ENCODE results near the gene HPX. TPM values are rescaled to one million over a fixed set of nuclear protein-coding genes. Genes with fewer than 3 reads are reported as not detected.

The HPX gene
- total RNA-seq, 2 donors from 2014 or later = 3.9 to 6.0 TPM

DNA sequence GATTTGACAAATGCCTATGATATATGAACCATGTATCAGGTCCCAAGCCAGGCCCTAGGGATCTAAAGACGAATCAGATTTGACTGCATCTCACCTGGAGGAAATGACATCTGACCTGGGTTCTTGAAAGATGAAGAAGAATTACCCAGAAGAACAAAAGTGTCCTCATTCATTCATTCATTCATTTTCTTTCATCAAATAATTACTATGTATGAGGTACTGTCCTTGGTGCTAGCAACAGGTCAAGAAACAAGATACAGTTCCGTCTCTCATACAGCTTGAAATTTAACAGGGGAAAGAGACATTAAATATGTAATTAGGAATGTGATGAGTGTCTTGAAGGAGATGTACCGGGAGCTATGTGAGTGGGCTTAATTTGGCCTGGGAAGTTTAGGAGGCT, 20.1 kb downstream of the HPX start:
- Histone ChIP-seq H3K36me3 (ENCODE audit: control insufficient read depth, insufficient read depth, low read length) (no peaks in the 10 kb centered on the region), H3K9ac (ENCODE audit: extremely low read depth, low read length, poor library complexity, severe bottlenecking) (no peak overlapping the region), H3K27ac (ENCODE audit: low read depth, low read length) (no peak overlapping the region), H3K4me3 (ENCODE audit: low read length) (no peak overlapping the region), H3K9me3 (ENCODE audit: control insufficient read depth, low read length) (no peaks in the 10 kb centered on the region), H3K27me3 (ENCODE audit: control insufficient read depth, insufficient read depth, low read length, poor library complexity, severe bottlenecking) (peaks cover 38% of the 10 kb centered on the region), H3K4me1 (ENCODE audit: control insufficient read depth, insufficient read depth, low read length) (no peaks in the 10 kb centered on the region)
- Mint-ChIP-seq H3K9me3 (no peaks in the 10 kb centered on the region), H3K4me3 (no peak overlapping the region), H3K27me3 (ENCODE audit: insufficient read depth) (peaks cover 49% of the 10 kb centered on the region), H3K4me1 (no peaks in the 10 kb centered on the region), H3K27ac (no peak overlapping the region), H3K36me3 (ENCODE audit: low read depth) (no peaks in the 10 kb centered on the region)
- no peak for DNase-seq
- 85 to 86% methylated on average over 2 to 3 of the region's 3 CpGs for WGBS, 2 experiments (ENCODE audit: insufficient coverage in 1 of 2, insufficient read length in 1 of 2)
- TF ChIP-seq CTCF (conservative IDR thresholded peaks at IDR 0.05) = no peak

- H3K36me3 Mint-ChIP-seq (ENCODE audit: low read depth) = no peaks in the 10 kb centered on the region
- no peaks in the 10 kb centered on the region for H3K9me3 Mint-ChIP-seq
- H3K9ac ChIP-seq (ENCODE audit: extremely low read depth, low read length, poor library complexity, severe bottlenecking) = peak within 1 kb of the TSS; percentile 56
- no peaks in the 10 kb centered on the region for H3K9me3 ChIP-seq (ENCODE audit: control insufficient read depth, low read length)
- 0 to 1% methylated on average over 12 to 74 of the region's 75 CpGs for WGBS, 2 experiments (ENCODE audit: insufficient coverage in 1 of 2, insufficient read length in 1 of 2)
- H3K4me3 ChIP-seq (ENCODE audit: low read length) = peak within 1 kb of the TSS; percentile 80
- TF ChIP-seq CTCF (conservative IDR thresholded peaks at IDR 0.05) = no peak
- H3K27ac ChIP-seq (ENCODE audit: low read depth, low read length) = no peak within 1 kb of the TSS
- no peak within 1 kb of the TSS for H3K4me3 Mint-ChIP-seq
- no peaks in the 10 kb centered on the region for H3K4me1 Mint-ChIP-seq
- H3K27ac Mint-ChIP-seq = no peak within 1 kb of the TSS
- no peak for DNase-seq
- peaks cover 34% of the 10 kb centered on the region for H3K27me3 ChIP-seq (ENCODE audit: control insufficient read depth, insufficient read depth, low read length, poor library complexity, severe bottlenecking)
- H3K4me1 ChIP-seq (ENCODE audit: control insufficient read depth, insufficient read depth, low read length) = no peaks in the 10 kb centered on the region
- no peaks in the 10 kb centered on the region for H3K36me3 ChIP-seq (ENCODE audit: control insufficient read depth, insufficient read depth, low read length)
- H3K27me3 Mint-ChIP-seq (ENCODE audit: insufficient read depth) = peaks cover 37% of the 10 kb centered on the region
Measured at GRCh38 chr11:6419009-6419631, 21.7 kb downstream of the HPX start, which contains the start of gene APBB1. Gene APBB1, minus strand, starts transcription at chr11:6419094. Its CDS starts 7,747 bp downstream, at chr11:6411347.

- TF ChIP-seq CTCF (conservative IDR thresholded peaks at IDR 0.05) = peak; percentile 22
- Mint-ChIP-seq H3K27me3 (ENCODE audit: insufficient read depth) (peaks cover 33% of the 10 kb centered on the region), H3K4me1 (no peaks in the 10 kb centered on the region), H3K9me3 (no peaks in the 10 kb centered on the region), H3K36me3 (ENCODE audit: low read depth) (no peaks in the 10 kb centered on the region), H3K27ac (no peak overlapping the region), H3K4me3 (no peak overlapping the region)
- DNase-seq = peak; percentile 85
- H3K4me3 ChIP-seq (ENCODE audit: low read length) = peak overlapping the region; percentile 80
- H3K27me3 ChIP-seq (ENCODE audit: control insufficient read depth, insufficient read depth, low read length, poor library complexity, severe bottlenecking) = peaks cover 28% of the 10 kb centered on the region
- no peaks in the 10 kb centered on the region for H3K9me3 ChIP-seq (ENCODE audit: control insufficient read depth, low read length)
- peak overlapping the region; percentile 56 for H3K9ac ChIP-seq (ENCODE audit: extremely low read depth, low read length, poor library complexity, severe bottlenecking)
- WGBS, 2 experiments (ENCODE audit: insufficient coverage in 1 of 2, insufficient read length in 1 of 2) = 0 to 2% methylated on average over 11 to 37 of the region's 38 CpGs
- H3K27ac ChIP-seq (ENCODE audit: low read depth, low read length) = no peak overlapping the region
- H3K4me1 ChIP-seq (ENCODE audit: control insufficient read depth, insufficient read depth, low read length) = no peaks in the 10 kb centered on the region
- H3K36me3 ChIP-seq (ENCODE audit: control insufficient read depth, insufficient read depth, low read length) = no peaks in the 10 kb centered on the region
Measured at GRCh38 chr11:6418557-6419008, 22.2 kb downstream of the HPX start.

All from endodermal cell (in vitro differentiated cells).